ENCODE results near the gene CENPS.
"Not testable (repeated sequence)": the region's sequence is repeated elsewhere in the genome, so short reads cannot be mapped to it uniquely, and the experiment has no call there.

Gene CENPS

GRCh38 chr1:10419351-10419750 lies 10.9 kb upstream of the CENPS start:
- TF ChIP-seq, protein P1, sequence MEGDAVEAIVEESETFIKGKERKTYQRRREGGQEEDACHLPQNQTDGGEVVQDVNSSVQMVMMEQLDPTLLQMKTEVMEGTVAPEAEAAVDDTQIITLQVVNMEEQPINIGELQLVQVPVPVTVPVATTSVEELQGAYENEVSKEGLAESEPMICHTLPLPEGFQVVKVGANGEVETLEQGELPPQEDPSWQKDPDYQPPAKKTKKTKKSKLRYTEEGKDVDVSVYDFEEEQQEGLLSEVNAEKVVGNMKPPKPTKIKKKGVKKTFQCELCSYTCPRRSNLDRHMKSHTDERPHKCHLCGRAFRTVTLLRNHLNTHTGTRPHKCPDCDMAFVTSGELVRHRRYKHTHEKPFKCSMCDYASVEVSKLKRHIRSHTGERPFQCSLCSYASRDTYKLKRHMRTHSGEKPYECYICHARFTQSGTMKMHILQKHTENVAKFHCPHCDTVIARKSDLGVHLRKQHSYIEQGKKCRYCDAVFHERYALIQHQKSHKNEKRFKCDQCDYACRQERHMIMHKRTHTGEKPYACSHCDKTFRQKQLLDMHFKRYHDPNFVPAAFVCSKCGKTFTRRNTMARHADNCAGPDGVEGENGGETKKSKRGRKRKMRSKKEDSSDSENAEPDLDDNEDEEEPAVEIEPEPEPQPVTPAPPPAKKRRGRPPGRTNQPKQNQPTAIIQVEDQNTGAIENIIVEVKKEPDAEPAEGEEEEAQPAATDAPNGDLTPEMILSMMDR (IDR thresholded peaks at IDR 0.05), result no peak
- H3K9ac ChIP-seq, result no peak overlapping the region
- H3K27ac ChIP-seq, result no peak overlapping the region
- H3K27me3 ChIP-seq (ENCODE audit: control insufficient read depth, insufficient read depth, low read length), result no peaks in the 10 kb centered on the region
- H3K79me2 ChIP-seq, result no peaks in the 10 kb centered on the region
- H2AFZ ChIP-seq, result no peak overlapping the region
- H3K4me1 ChIP-seq, result no peaks in the 10 kb centered on the region
- no peaks in the 10 kb centered on the region for H3K9me3 ChIP-seq (ENCODE audit: control insufficient read depth, low read length)
- H3K4me3 ChIP-seq (ENCODE audit: low read depth, low read length), result no peak overlapping the region
- H3K36me3 ChIP-seq (ENCODE audit: control insufficient read depth, insufficient read depth, low read length), result no peaks in the 10 kb centered on the region
- no peak overlapping the region for H3K4me2 ChIP-seq (ENCODE audit: low read length)

- H3K27me3 ChIP-seq (ENCODE audit: control insufficient read depth, insufficient read depth, low read length), result no peaks in the 10 kb centered on the region
- H3K4me3 ChIP-seq (ENCODE audit: low read depth, low read length), result no peak overlapping the region
- TF ChIP-seq, protein P1 (IDR thresholded peaks at IDR 0.05), result no peak
- no peaks in the 10 kb centered on the region for H3K79me2 ChIP-seq
- no peak overlapping the region for H2AFZ ChIP-seq
- H3K4me1 ChIP-seq, result no peaks in the 10 kb centered on the region
- no peak overlapping the region for H3K4me2 ChIP-seq (ENCODE audit: low read length)
- H3K36me3 ChIP-seq (ENCODE audit: control insufficient read depth, insufficient read depth, low read length), result no peaks in the 10 kb centered on the region
- H3K27ac ChIP-seq, result no peak overlapping the region
- no peaks in the 10 kb centered on the region for H3K9me3 ChIP-seq (ENCODE audit: control insufficient read depth, low read length)
- H3K9ac ChIP-seq, result no peak overlapping the region
Measured at GRCh38 chr1:10421637-10422036, 8.6 kb upstream of the CENPS start.

- Histone ChIP-seq H2AFZ (no peak overlapping the region), H3K4me1 (no peaks in the 10 kb centered on the region)
Measured at GRCh38 chr1:10424034-10424433, 6.2 kb upstream of the CENPS start.

DNA sequence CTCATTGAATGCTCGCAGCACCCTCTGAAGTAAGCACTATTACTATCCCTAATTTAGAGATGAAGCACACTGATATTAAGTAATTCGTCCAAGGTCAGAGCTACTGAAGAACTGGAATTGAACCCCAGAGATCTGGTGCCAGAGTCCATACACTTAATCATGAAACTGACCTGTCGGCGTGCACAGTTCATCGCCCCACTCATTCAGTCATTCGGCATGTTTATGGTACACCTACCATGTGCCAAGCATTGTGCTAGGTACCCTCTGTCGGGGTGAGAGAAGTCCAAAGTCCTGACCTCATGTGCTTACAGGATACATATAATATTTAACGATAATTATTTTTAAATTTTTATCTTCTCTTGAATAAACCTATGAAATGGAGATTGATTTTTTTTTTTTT lies 5.6 kb upstream of the CENPS start:
- H3K4me2 ChIP-seq (ENCODE audit: low read length), result no peak overlapping the region
- H3K79me2 ChIP-seq, result no peaks in the 10 kb centered on the region
- TF ChIP-seq, protein P1 (IDR thresholded peaks at IDR 0.05), result no peak
- no peaks in the 10 kb centered on the region for H3K27me3 ChIP-seq (ENCODE audit: control insufficient read depth, insufficient read depth, low read length)
- H3K9me3 ChIP-seq (ENCODE audit: control insufficient read depth, low read length), result no peaks in the 10 kb centered on the region
- H3K9ac ChIP-seq, result no peak overlapping the region
- H3K4me1 ChIP-seq, result no peaks in the 10 kb centered on the region
- H3K36me3 ChIP-seq (ENCODE audit: control insufficient read depth, insufficient read depth, low read length), result no peaks in the 10 kb centered on the region
- no peak overlapping the region for H3K27ac ChIP-seq
- no peak overlapping the region for H2AFZ ChIP-seq
- H3K4me3 ChIP-seq (ENCODE audit: low read depth, low read length), result no peak overlapping the region

More at GRCh38 chr1:10424034-10424433, 6.2 kb upstream of the CENPS start:
- H3K27ac ChIP-seq, result no peak overlapping the region
- no peaks in the 10 kb centered on the region for H3K36me3 ChIP-seq (ENCODE audit: control insufficient read depth, insufficient read depth, low read length)
- TF ChIP-seq, protein P1 (IDR thresholded peaks at IDR 0.05), result no peak
- H3K79me2 ChIP-seq, result no peaks in the 10 kb centered on the region
- no peak overlapping the region for H3K4me2 ChIP-seq (ENCODE audit: low read length)
- no peak overlapping the region for H3K4me3 ChIP-seq (ENCODE audit: low read depth, low read length)
- H3K27me3 ChIP-seq (ENCODE audit: control insufficient read depth, insufficient read depth, low read length), result no peaks in the 10 kb centered on the region
- no peak overlapping the region for H3K9ac ChIP-seq
- no peaks in the 10 kb centered on the region for H3K9me3 ChIP-seq (ENCODE audit: control insufficient read depth, low read length)

DNA sequence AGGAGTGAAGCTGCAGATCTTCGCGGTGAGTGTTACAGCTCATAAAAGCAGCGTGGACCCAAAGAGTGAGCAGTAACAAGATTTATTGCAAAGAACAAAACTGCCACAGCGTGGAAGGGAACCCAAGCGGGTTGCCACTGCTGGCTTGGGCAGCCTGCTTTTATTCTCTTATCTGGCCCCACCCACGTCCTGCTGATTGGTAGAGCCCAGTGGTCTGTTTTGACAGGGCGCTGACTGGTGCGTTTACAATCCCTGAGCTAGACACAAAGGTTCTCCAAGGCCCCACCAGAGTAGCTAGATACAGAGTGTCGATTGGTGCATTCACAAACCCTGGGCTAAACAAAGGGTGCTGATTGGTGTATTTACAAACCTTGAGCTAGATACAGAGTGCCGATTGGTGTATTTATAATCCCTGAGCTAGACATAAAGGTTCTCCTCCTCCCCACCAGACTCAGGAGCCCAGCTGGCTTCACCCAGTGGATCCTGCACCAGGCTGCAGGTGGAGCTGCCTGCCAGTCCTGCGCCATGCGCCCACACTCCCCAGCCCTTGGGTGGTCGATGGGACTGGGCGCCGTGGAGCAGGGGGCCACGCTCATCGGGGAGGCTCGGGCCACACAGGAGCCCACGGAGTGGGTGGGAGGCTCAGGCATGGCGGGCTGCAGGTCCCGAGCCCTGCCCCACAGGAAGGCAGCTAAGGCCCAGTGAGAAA lies 4.3 kb upstream of the CENPS start:
- H3K27ac ChIP-seq; H3K4me3 ChIP-seq (ENCODE audit: low read depth, low read length); H3K36me3 ChIP-seq (ENCODE audit: control insufficient read depth, insufficient read depth, low read length); H3K4me2 ChIP-seq (ENCODE audit: low read length); H3K9ac ChIP-seq; H3K9me3 ChIP-seq (ENCODE audit: control insufficient read depth, low read length); H3K27me3 ChIP-seq (ENCODE audit: control insufficient read depth, insufficient read depth, low read length); H3K4me1 ChIP-seq; H2AFZ ChIP-seq; H3K79me2 ChIP-seq: not testable (repeated sequence)

DNA sequence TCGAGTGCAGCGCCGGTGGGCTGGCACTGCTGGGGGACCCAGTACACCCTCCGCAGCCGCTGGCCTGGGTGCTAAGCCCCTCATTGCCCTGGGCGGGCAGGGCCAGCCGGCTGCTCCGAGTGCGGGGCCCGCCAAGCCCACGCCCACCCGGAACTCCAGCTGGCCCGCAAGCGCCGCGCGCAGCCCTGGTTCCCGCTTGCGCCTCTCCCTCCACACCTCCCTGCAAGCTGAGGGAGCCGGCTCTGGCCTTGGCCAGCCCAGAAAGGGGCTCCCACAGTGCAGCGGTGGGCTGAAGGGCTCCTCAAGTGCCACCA lies 3.7 kb upstream of the CENPS start:
- not testable (repeated sequence) for H3K27me3 ChIP-seq (ENCODE audit: control insufficient read depth, insufficient read depth, low read length); H3K9ac ChIP-seq; H3K79me2 ChIP-seq; H2AFZ ChIP-seq; H3K36me3 ChIP-seq (ENCODE audit: control insufficient read depth, insufficient read depth, low read length); H3K4me3 ChIP-seq (ENCODE audit: low read depth, low read length); H3K9me3 ChIP-seq (ENCODE audit: control insufficient read depth, low read length); H3K4me1 ChIP-seq; H3K4me2 ChIP-seq (ENCODE audit: low read length); H3K27ac ChIP-seq

All from parathyroid adenoma (tissue), 2 donors.